D721Med (cell line): ENCODE measurements around the gene ADGRB3.
A peak's percentile ranks its signal among the peaks of the same experiment; 100 is the strongest.

Source experiments
- DNase-seq: peaks from one replicate; pipeline ENCODE4 v3.0.0; 2011; ENCODE audit warnings: low spot score; ENCODE audit not compliant: insufficient read length
- FAIRE-seq: peaks from 2 replicates; lab custom pipeline; 2011; peaks lifted over from hg19 to GRCh38; lab: Jason Lieb, UNC
- TF ChIP-seq, protein P1 (sequence below): IDR thresholded peaks from 2 replicates; pipeline ENCODE4 v1.5.1; 2012; ENCODE audit warnings: mild to moderate bottlenecking, control low read depth; ENCODE audit not compliant: insufficient read depth; ENCODE audit errors: missing control alignments

The ADGRB3 gene

DNA sequence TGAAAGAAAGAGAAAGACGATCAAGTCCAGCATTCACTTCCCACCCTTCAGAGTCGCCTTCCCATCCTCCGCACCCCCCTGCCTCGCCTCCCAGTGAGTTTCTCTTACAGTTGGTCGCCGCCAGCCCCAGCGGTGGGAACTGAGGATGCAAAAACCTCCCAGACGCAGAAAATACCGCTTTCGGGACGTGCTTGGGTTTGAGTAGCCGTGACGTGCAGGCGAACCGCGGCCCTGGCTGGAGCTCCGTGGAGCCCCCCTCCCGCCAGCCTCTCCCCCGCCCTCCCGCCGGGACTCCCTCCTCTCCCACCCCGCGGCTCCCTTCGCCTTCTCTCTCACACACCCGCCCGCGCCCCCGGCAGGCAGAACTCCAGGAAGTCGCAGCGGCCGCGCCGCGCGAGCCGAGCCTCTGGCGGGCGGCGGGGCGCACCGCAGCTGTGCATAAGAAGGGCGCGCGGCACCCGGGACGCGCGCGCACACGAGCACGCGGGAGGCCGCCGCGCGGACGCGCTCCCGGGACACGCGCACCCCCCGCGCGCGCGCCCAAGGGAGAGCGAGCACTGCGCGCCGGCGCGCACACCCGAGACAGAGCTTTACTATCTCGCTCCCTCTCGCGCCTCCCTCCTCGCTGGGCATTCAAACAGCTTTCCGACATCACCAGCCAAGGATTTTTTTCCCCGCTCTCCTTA lies at the start of gene ADGRB3:
ADGRB3 (plus strand) TSS at position 557 of the 686 bp plus-strand sequence. CDS start 3,394 bp downstream, outside the sequence.
- DNase-seq (peak; percentile 24), FAIRE-seq (no peak)
- TF ChIP-seq, protein P1, sequence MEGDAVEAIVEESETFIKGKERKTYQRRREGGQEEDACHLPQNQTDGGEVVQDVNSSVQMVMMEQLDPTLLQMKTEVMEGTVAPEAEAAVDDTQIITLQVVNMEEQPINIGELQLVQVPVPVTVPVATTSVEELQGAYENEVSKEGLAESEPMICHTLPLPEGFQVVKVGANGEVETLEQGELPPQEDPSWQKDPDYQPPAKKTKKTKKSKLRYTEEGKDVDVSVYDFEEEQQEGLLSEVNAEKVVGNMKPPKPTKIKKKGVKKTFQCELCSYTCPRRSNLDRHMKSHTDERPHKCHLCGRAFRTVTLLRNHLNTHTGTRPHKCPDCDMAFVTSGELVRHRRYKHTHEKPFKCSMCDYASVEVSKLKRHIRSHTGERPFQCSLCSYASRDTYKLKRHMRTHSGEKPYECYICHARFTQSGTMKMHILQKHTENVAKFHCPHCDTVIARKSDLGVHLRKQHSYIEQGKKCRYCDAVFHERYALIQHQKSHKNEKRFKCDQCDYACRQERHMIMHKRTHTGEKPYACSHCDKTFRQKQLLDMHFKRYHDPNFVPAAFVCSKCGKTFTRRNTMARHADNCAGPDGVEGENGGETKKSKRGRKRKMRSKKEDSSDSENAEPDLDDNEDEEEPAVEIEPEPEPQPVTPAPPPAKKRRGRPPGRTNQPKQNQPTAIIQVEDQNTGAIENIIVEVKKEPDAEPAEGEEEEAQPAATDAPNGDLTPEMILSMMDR: no peak

DNA sequence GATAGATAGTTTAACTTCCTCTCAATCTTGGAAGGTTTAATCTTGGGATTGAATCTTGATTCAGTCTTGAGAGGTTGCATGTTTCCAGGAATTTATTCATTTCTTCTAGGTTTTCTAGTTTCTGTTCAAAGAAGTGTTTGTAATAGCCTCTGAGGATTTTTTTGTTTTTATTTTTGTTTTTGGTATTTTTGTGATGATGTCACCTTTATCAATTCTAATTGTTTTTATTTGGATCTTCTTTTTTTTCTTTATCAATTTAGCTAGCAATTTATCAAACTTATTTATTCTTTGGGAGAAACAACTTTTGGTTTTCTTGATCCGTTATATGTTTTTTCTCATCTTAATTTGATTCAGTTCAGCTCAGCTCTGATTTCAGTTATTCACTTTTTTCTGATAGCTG lies 41.5 kb upstream of the ADGRB3 start:
- FAIRE-seq (no peak), DNase-seq (no peak)
- TF ChIP-seq, protein P1: no peak

DNA sequence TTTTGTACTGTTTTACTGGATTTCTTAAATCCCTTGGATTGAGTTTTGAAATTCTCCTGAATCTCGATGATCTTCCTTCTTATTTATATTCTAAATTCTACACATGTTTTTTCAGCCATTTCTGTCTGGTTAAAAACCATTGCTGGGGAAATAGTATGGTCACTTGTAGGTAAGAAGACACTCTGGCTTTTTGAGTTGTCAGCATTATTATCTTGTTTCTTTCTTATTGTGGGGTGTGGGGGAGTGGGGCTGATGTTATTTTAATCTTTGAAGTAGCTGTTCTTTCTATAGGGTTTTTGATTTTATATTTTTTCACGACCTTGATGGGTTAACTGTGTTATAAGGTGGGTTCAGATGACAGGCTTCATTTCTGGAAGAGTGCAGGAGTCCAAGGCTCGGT lies 37.4 kb upstream of the ADGRB3 start:
- no peak for FAIRE-seq
- TF ChIP-seq, protein P1: no peak
- DNase-seq: no peak

DNA sequence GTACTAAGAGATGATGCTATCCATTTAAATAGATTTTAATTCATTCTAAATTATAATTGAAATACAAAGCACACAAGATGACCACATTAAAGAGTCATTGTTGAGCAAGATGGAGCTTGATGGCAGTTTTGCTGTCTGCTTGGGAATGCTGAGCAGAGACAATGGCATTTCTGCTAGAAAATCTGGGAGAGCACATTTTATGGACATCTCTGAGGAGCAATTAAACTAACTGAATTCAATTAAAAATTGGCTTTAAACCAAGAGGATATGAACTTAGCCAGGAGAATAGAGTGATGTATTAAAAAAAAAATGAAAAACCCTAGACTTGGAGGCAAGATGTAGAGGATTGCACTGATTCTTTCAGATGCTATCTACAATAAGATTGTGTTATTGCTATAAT lies 19.1 kb upstream of the ADGRB3 start:
- no peak for FAIRE-seq
- no peak for DNase-seq

DNA sequence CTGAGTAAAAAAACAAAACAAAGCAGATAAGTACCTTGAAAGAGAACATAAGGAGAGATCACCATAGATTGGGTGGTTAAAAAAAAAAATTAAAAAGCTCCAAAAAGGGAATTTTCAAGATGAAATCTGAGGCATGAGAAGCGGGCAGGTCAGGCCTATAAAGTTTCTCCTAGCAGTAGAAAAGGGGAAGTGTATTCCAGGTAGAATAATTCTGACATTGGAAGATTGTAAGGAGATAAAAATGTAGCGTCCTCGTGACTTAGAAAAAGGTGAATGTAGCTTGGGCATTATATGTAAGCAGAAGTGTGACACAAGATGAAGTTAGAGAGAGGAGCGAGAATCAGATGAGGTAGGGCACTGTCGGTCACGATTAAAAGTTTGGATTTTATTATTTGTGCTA lies 9.1 kb upstream of the ADGRB3 start:
- TF ChIP-seq, protein P1: no peak
- DNase-seq (no peak), FAIRE-seq (no peak)

More for the DNA sequence above, 19.1 kb upstream of the ADGRB3 start:
- TF ChIP-seq, protein P1: no peak

DNA sequence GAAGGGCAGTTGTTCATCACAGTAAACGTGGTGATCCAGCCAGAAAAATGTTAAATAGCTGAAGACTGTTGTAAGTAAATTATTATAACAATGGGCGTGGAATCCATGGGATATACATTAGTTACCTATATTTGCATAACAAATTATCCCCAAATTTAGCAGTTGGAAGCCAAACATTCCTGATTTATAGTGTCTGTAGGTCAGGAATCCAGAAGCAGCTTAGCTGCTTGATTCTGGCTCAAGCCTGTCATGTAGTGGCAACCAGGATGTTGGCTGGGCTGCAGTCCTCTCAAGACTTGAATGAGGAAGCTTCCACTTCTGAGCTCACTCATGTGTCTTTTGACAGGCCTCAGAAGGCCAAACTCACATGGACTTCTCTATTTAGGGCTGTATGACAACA lies 6.9 kb upstream of the ADGRB3 start:
- FAIRE-seq: no peak
- TF ChIP-seq, protein P1: no peak
- no peak for DNase-seq

DNA sequence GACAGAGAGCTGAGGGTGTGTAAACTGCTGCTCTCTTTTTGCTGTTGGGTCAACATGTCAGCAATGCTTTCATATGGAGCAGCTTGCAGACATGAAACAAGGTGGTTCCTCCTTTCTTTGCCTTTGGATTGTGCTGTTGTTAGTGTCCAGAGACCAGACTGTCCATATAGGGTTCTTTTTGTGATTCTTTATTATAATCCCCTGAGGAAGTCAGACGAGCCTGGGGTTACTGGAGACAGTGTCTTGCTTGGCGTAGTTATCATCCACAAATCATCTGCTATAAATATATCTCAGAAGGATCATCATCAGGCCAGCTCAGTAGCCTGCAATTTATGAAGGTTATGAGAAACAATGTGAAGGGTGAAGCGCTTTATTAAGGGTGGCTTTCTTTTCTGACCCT lies 2.3 kb upstream of the ADGRB3 start:
- TF ChIP-seq, protein P1: no peak
- FAIRE-seq (no peak), DNase-seq (no peak)
